ENCODE data around the gene LITAFD. TPM values are rescaled to one million over a fixed set of nuclear protein-coding genes. Genes with fewer than 3 reads are reported as not detected.

LITAFD gene
- total and polyA plus RNA-seq, 4 donors: not detected

- Histone ChIP-seq H3K36me3 (ENCODE audit: control insufficient read depth in 4 of 4, insufficient read depth in 4 of 4, low read length in 4 of 4) (peaks cover 0 to 4% (median 0%) of the 10 kb centered on the region in 4 donors), H3K27me3 (ENCODE audit: control insufficient read depth in 3 of 3, insufficient read depth in 3 of 3, low read length in 2 of 3) (no peaks in the 10 kb centered on the region), H3K9ac (ENCODE audit: insufficient read depth in 1 of 2, low read length in 2 of 2) (peak overlapping the region; percentile 40 to 75), H3K9me3 (ENCODE audit: control insufficient read depth in 4 of 4, insufficient read depth in 3 of 4, low read length in 3 of 4) (no peaks in the 10 kb centered on the region), H3K4me1 (ENCODE audit: control insufficient read depth in 5 of 5, insufficient read depth in 5 of 5, low read length in 5 of 5) (peaks cover 0 to 37% (median 18%) of the 10 kb centered on the region in 5 donors), H3K27ac (ENCODE audit: low read depth in 1 of 2, low read length in 1 of 2) (peak overlapping the region; percentile 67 to 87), H3K4me3 (peak overlapping the region; percentile 66)
- 4 to 5% methylated on average over 35 of the region's 35 CpGs for WGBS, 2 donors
- DNase-seq: peak; percentile 53 to 66 (median 59)
- ATAC-seq (ENCODE audit: insufficient read depth, low FRiP score): no peak
- no peak for TF ChIP-seq CTCF (IDR thresholded peaks at IDR 0.05; ENCODE audit: control extremely low read depth, extremely low read depth)
These were observed 14.8 kb upstream of the LITAFD start for GRCh38 chr16:8867216-8867931.

GRCh38 chr16:8867932-8868415 is 14.2 kb upstream of the LITAFD start:
- H3K36me3 ChIP-seq (ENCODE audit: control insufficient read depth in 4 of 4, insufficient read depth in 4 of 4, low read length in 4 of 4): peaks cover 0 to 4% (median 0%) of the 10 kb centered on the region in 4 donors
- peaks cover 0 to 37% (median 18%) of the 10 kb centered on the region in 5 donors for H3K4me1 ChIP-seq (ENCODE audit: control insufficient read depth in 5 of 5, insufficient read depth in 5 of 5, low read length in 5 of 5)
- WGBS, 2 donors: 0% methylated on average over 16 of the region's 16 CpGs
- DNase-seq (no peak), ATAC-seq (ENCODE audit: insufficient read depth, low FRiP score) (no peak)
- TF ChIP-seq CTCF (IDR thresholded peaks at IDR 0.05; ENCODE audit: control extremely low read depth, extremely low read depth): no peak
- peak overlapping the region; percentile 60 to 87 for H3K27ac ChIP-seq (ENCODE audit: low read depth in 1 of 2, low read length in 1 of 2)
- peak overlapping the region; percentile 40 to 75 for H3K9ac ChIP-seq (ENCODE audit: insufficient read depth in 1 of 2, low read length in 2 of 2)
- H3K4me3 ChIP-seq: peak overlapping the region; percentile 66
- no peaks in the 10 kb centered on the region for H3K27me3 ChIP-seq (ENCODE audit: control insufficient read depth in 3 of 3, insufficient read depth in 3 of 3, low read length in 2 of 3)
- no peaks in the 10 kb centered on the region for H3K9me3 ChIP-seq (ENCODE audit: control insufficient read depth in 4 of 4, insufficient read depth in 3 of 4, low read length in 3 of 4)

GRCh38 chr16:8868416-8869211 is 13.5 kb upstream of the LITAFD start, which contains the start of gene CARHSP1:
Gene CARHSP1, minus strand, starts transcription at chr16:8869006. Its CDS starts 9,678 bp downstream, at chr16:8859328.
- 1% methylated on average over 51 to 83 of the region's 83 CpGs for WGBS, 2 donors
- peak; percentile 94 to 96 (median 95) for DNase-seq
- peaks cover 0 to 36% (median 18%) of the 10 kb centered on the region in 5 donors for H3K4me1 ChIP-seq (ENCODE audit: control insufficient read depth in 5 of 5, insufficient read depth in 5 of 5, low read length in 5 of 5)

More at GRCh38 chr16:8868416-8869211, 13.5 kb upstream of the LITAFD start, which contains the start of gene CARHSP1:
- no peak for TF ChIP-seq CTCF (IDR thresholded peaks at IDR 0.05; ENCODE audit: control extremely low read depth, extremely low read depth)
- H3K36me3 ChIP-seq (ENCODE audit: control insufficient read depth in 4 of 4, insufficient read depth in 4 of 4, low read length in 4 of 4): peaks cover 0 to 4% (median 0%) of the 10 kb centered on the region in 4 donors
- peak within 1 kb of the TSS; percentile 40 to 75 for H3K9ac ChIP-seq (ENCODE audit: insufficient read depth in 1 of 2, low read length in 2 of 2)
- peak within 1 kb of the TSS; percentile 66 for H3K4me3 ChIP-seq
- peak within 1 kb of the TSS; percentile 60 to 87 for H3K27ac ChIP-seq (ENCODE audit: low read depth in 1 of 2, low read length in 1 of 2)
- ATAC-seq (ENCODE audit: insufficient read depth, low FRiP score): peak; percentile 94
- no peaks in the 10 kb centered on the region for H3K27me3 ChIP-seq (ENCODE audit: control insufficient read depth in 3 of 3, insufficient read depth in 3 of 3, low read length in 2 of 3)
- H3K9me3 ChIP-seq (ENCODE audit: control insufficient read depth in 4 of 4, insufficient read depth in 3 of 4, low read length in 3 of 4): no peaks in the 10 kb centered on the region
